H1 (cell line): ENCODE data around the gene MRPL39. TPM values are rescaled to one million over a fixed set of nuclear protein-coding genes. Genes with fewer than 3 reads are reported as not detected.

Source experiments
- CTCF ChIA-PET: fragments of 300-600 bp; sonication (Branson Sonifier 250); formaldehyde crosslinking; loops from one replicate; lab custom pipeline; 2021; ENCODE audit not compliant: partially characterized antibody; lab: Charles Lee
- POLR2A ChIA-PET: fragments of 300-600 bp; sonication (Branson Sonifier 250); formaldehyde crosslinking; loops from one replicate; lab custom pipeline; 2021; ENCODE audit warnings: inconsistent platforms; ENCODE audit not compliant: partially characterized antibody; lab: Charles Lee
- DNase-seq, 2 experiments: peaks; one replicate each; pipeline versions ENCODE4 v3.0.0 to v3.0.0-alpha.2; 2010 to 2022; ENCODE audit warnings: low spot score in 2 of 2, low read depth in 1 of 2, mixed read lengths in 1 of 2
- FAIRE-seq: peaks from 2 replicates; lab custom pipeline; 2011; peaks lifted over from hg19 to GRCh38; lab: Jason Lieb, UNC
- H2AFZ ChIP-seq: 2 replicates; pipeline ENCODE4 v1.8.1; 2012; ENCODE audit warnings: low read length, inconsistent platforms
- H2AK5ac ChIP-seq: 2 replicates; pipeline ENCODE4 v1.6.1; 2013; ENCODE audit warnings: low read depth, low read length
- H2BK120ac ChIP-seq: replicated peaks from 2 replicates; pipeline ENCODE3; 2013; ENCODE audit warnings: low read depth, low read length, inconsistent platforms
- H2BK12ac ChIP-seq: 2 replicates; pipeline ENCODE4 v1.6.1; 2013; ENCODE audit warnings: low read depth, low read length
- H2BK15ac ChIP-seq: 2 replicates; pipeline ENCODE4 v1.6.1; 2013; ENCODE audit warnings: low read length
- H2BK20ac ChIP-seq: 2 replicates; pipeline ENCODE4 v1.6.1; 2013; ENCODE audit warnings: low read length
- H2BK5ac ChIP-seq: 2 replicates; pipeline ENCODE4 v1.6.1; 2013; ENCODE audit warnings: low read depth, low read length
- H3K14ac ChIP-seq: 2 replicates; pipeline ENCODE4 v1.6.1; 2013; ENCODE audit warnings: inconsistent platforms; ENCODE audit not compliant: insufficient read length
- H3K18ac ChIP-seq: 2 replicates; pipeline ENCODE4 v1.6.1; 2013; ENCODE audit warnings: low read length; ENCODE audit errors: extremely low read depth
- H3K23ac ChIP-seq: 2 replicates; pipeline ENCODE4 v1.6.1; 2013; ENCODE audit warnings: inconsistent platforms; ENCODE audit not compliant: insufficient read length
- H3K23me2 ChIP-seq: 2 replicates; pipeline ENCODE4 v1.6.1; 2013; ENCODE audit warnings: low read depth, low read length
- H3K27ac ChIP-seq: 2 replicates; pipeline ENCODE4 v1.6.1; 2011; ENCODE audit warnings: low read depth, low read length, inconsistent platforms
- H3K27me3 ChIP-seq, 4 experiments: replicated peaks in 1 of 4; 1 replicate in 1 of 4; 2 replicates in 3 of 4; pipeline versions ENCODE4 v1.6.1 to v1.8.1; 2011 to 2013; ENCODE audit warnings: low read length in 3 of 4, mild to moderate bottlenecking in 3 of 4, inconsistent platforms in 2 of 4, mixed read lengths in 2 of 4, moderate library complexity in 1 of 4; ENCODE audit not compliant: control insufficient read depth in 3 of 4, insufficient read depth in 3 of 4; ENCODE audit errors: extremely low read depth in 1 of 4
- H3K36me3 ChIP-seq, 4 experiments: 2 replicates each; pipeline versions ENCODE4 v1.6.1 to v1.8.1; 2011 to 2013; ENCODE audit warnings: mild to moderate bottlenecking in 4 of 4, low read length in 3 of 4, moderate library complexity in 2 of 4, control low read depth in 1 of 4, inconsistent platforms in 1 of 4; ENCODE audit not compliant: insufficient read depth in 4 of 4, control insufficient read depth in 2 of 4
- H3K4ac ChIP-seq: replicated peaks from 2 replicates; pipeline ENCODE3; 2013; ENCODE audit warnings: low read length, low read depth, mixed read lengths, inconsistent platforms; ENCODE audit not compliant: insufficient read length
- H3K4me1 ChIP-seq, 4 experiments: replicated peaks in 1 of 4; 1 replicate in 1 of 4; 2 replicates in 3 of 4; pipeline versions ENCODE4 v1.6.1 to v1.8.1; 2011 to 2013; ENCODE audit warnings: low read length in 3 of 4, inconsistent platforms in 2 of 4, mixed read lengths in 1 of 4; ENCODE audit not compliant: insufficient read depth in 4 of 4, control insufficient read depth in 3 of 4
- H3K4me2 ChIP-seq, 2 experiments: 2 replicates each; pipeline versions ENCODE4 v1.6.1 to v1.8.1; 2011 to 2013; ENCODE audit warnings: low read depth in 2 of 2, low read length in 2 of 2, control low read depth in 1 of 2, inconsistent platforms in 1 of 2, mild to moderate bottlenecking in 1 of 2; ENCODE audit not compliant: insufficient read depth in 1 of 2
- H3K4me3 ChIP-seq, 4 experiments: fragments of 200-600, 300-600 bp in 1 of 4; sonication (generic), shearing (Covaris generic), sonication (Bioruptor Twin) in 1 of 4; 2 replicates each; pipeline versions ENCODE4 v1.5.1 to v1.8.1; 2011 to 2016; ENCODE audit warnings: low read length in 4 of 4, low read depth in 3 of 4, control low read depth in 2 of 4, inconsistent platforms in 2 of 4, mild to moderate bottlenecking in 2 of 4, mixed read lengths in 1 of 4, moderate library complexity in 1 of 4; ENCODE audit not compliant: insufficient read depth in 2 of 4; ENCODE audit errors: extremely low read depth in 1 of 4
- H3K56ac ChIP-seq: replicated peaks from 2 replicates; pipeline ENCODE3; 2013; ENCODE audit warnings: low read depth, mild to moderate bottlenecking, mixed read lengths, low read length, inconsistent platforms; ENCODE audit not compliant: insufficient read length
- H3K79me1 ChIP-seq: 2 replicates; pipeline ENCODE4 v1.6.1; 2013; ENCODE audit warnings: low read depth, low read length, control low read depth
- H3K79me2 ChIP-seq, 2 experiments: 2 replicates each; pipeline versions ENCODE4 v1.6.1 to v1.8.1; 2012 to 2013; ENCODE audit warnings: low read length in 2 of 2, mild to moderate bottlenecking in 2 of 2, inconsistent platforms in 1 of 2; ENCODE audit not compliant: insufficient read depth in 2 of 2, control insufficient read depth in 1 of 2
- H3K9ac ChIP-seq, 4 experiments: replicated peaks in 1 of 4; 1 replicate in 1 of 4; 2 replicates in 3 of 4; pipeline versions ENCODE4 v1.6.1 to v1.8.1; 2011 to 2013; ENCODE audit warnings: low read depth in 3 of 4, low read length in 3 of 4, control low read depth in 2 of 4, mild to moderate bottlenecking in 2 of 4, moderate library complexity in 2 of 4, inconsistent platforms in 1 of 4; ENCODE audit errors: extremely low read depth in 1 of 4
- H3K9me3 ChIP-seq, 2 experiments: 2 replicates each; pipeline versions ENCODE4 v1.6.1 to v1.8.1; 2012 to 2013; ENCODE audit warnings: mild to moderate bottlenecking in 2 of 2, moderate library complexity in 2 of 2, control low read depth in 1 of 2, inconsistent platforms in 1 of 2, low read depth in 1 of 2, low read length in 1 of 2, mixed read lengths in 1 of 2; ENCODE audit not compliant: insufficient read depth in 2 of 2
- H4K20me1 ChIP-seq, 2 experiments: replicated peaks in 1 of 2; 2 replicates each; pipeline versions ENCODE3 to v1.8.1; 2011 to 2013; ENCODE audit warnings: inconsistent platforms in 2 of 2, low read length in 2 of 2, mild to moderate bottlenecking in 1 of 2; ENCODE audit not compliant: insufficient read depth in 2 of 2, control insufficient read depth in 1 of 2
- H4K5ac ChIP-seq: 2 replicates; pipeline ENCODE4 v1.6.1; 2013; ENCODE audit warnings: low read length, low read depth, mixed read lengths, inconsistent platforms; ENCODE audit not compliant: insufficient read length
- H4K8ac ChIP-seq: 2 replicates; pipeline ENCODE4 v1.8.0; 2013; ENCODE audit warnings: mild to moderate bottlenecking, moderate library complexity, low read length, inconsistent platforms; ENCODE audit not compliant: insufficient read depth; ENCODE audit errors: extremely low read depth
- H4K91ac ChIP-seq: replicated peaks from 2 replicates; pipeline ENCODE3; 2013; ENCODE audit warnings: low read length, mixed read lengths, inconsistent platforms; ENCODE audit not compliant: insufficient read length
- ASH2L ChIP-seq: fragments of 200-600, 300-600 bp; sonication (generic); IDR thresholded peaks from one replicate; pipeline ENCODE4 v1.7.1; 2017; ENCODE audit warnings: low read length
- BCL11A ChIP-seq, 2 experiments: IDR thresholded peaks; one replicate each; pipeline ENCODE4 v1.6.1; 2011; ENCODE audit warnings: low read depth in 2 of 2, low read length in 2 of 2, mild to moderate bottlenecking in 2 of 2
- CBX8 ChIP-seq: fragments of 300-800, 300-1000 bp; sonication (generic); IDR thresholded peaks from 2 replicates; pipeline ENCODE4 v1.7.1; 2016; ENCODE audit warnings: low read depth, low read length, borderline replicate concordance
- CEBPB ChIP-seq: IDR thresholded peaks from 2 replicates; pipeline ENCODE4 v1.6.1; 2012; ENCODE audit warnings: low read depth, low read length
- CHD2 ChIP-seq: IDR thresholded peaks from 2 replicates; pipeline ENCODE4 v1.6.1; 2012; ENCODE audit warnings: low read length, improper control_type of control experiment
- EGR1 ChIP-seq: IDR thresholded peaks from 2 replicates; pipeline ENCODE4 v1.6.1; 2011; ENCODE audit warnings: low read depth, low read length, borderline replicate concordance
- GABPA ChIP-seq: IDR thresholded peaks from 2 replicates; pipeline ENCODE4 v1.6.1; 2011; ENCODE audit warnings: mild to moderate bottlenecking, low read length, moderate library complexity, borderline replicate concordance; ENCODE audit not compliant: insufficient read depth
- JUND ChIP-seq: IDR thresholded peaks from 2 replicates; pipeline ENCODE4 v1.6.1; 2011; ENCODE audit warnings: mild to moderate bottlenecking, improper control_type of control experiment, low read length
- NRF1 ChIP-seq: IDR thresholded peaks from 2 replicates; pipeline ENCODE4 v1.6.1; 2011; ENCODE audit warnings: mild to moderate bottlenecking, low read depth, low read length, improper control_type of control experiment
- RFX5 ChIP-seq: IDR thresholded peaks from 2 replicates; pipeline ENCODE4 v1.6.1; 2011; ENCODE audit warnings: low read depth, low read length, improper control_type of control experiment, borderline replicate concordance
- RNF2 ChIP-seq: fragments of 200-900, 300-1000 bp; sonication (generic); IDR thresholded peaks from 2 replicates; pipeline ENCODE4 v1.7.1; 2016; ENCODE audit warnings: borderline replicate concordance, low read depth, mild to moderate bottlenecking, antibody characterized with exemption, low read length; ENCODE audit not compliant: poor library complexity, severe bottlenecking; ENCODE audit errors: missing control alignments
- RXRA ChIP-seq: IDR thresholded peaks from 2 replicates; pipeline ENCODE4 v1.6.1; 2011; ENCODE audit warnings: low read depth, mild to moderate bottlenecking, low read length, moderate library complexity; ENCODE audit not compliant: insufficient read depth
- SP1 ChIP-seq: IDR thresholded peaks from 2 replicates; pipeline ENCODE4 v1.6.1; 2011; ENCODE audit warnings: low read depth, low read length
- WGBS, 2 experiments: shearing (Covaris generic) in 1 of 2; methylation state at CpG; one replicate each; pipeline versions ENCODE4 v1.1.6 to v1.1.7; 2013 to 2015; ENCODE audit warnings: low lambda C conversion rate in 2 of 2, mixed read lengths in 2 of 2, inconsistent platforms in 1 of 2, low coverage in 1 of 2, missing lambda C conversion rate in 1 of 2; ENCODE audit not compliant: insufficient replicate concordance in 2 of 2, insufficient coverage in 1 of 2, insufficient read length in 1 of 2; ENCODE audit errors: extremely low coverage in 1 of 2, missing lambda C conversion rate in 1 of 2; 5-methylcytosine and 5-hydroxymethylcytosine counted together
- polyA plus RNA-seq, 7 experiments: library from polyadenylated mRNA; depleted of rRNA in 3 of 7; stranded (reverse) in 5 of 7; unstranded in 2 of 7; fragments of >200 nt in 5 of 7; fragments of 200-250 nt in 2 of 7; gene quantifications; 1 replicate in 5 of 7; 2 replicates in 1 of 7; 4 replicates in 1 of 7; pipeline versions ENCODE4 v1.2.1 to v1.2.3, GENCODE V29; 2011 to 2013; ENCODE audit warnings: missing spikeins in 2 of 7, mixed read lengths in 2 of 7
- total RNA-seq: library from RNA; stranded (reverse); fragmentation: NEBNext Ultra II Directional; extraction: Animal tissue kit (Norgen Biotek cat#: 25700); gene quantifications from 2 replicates; pipeline ENCODE4 v1.2.1, GENCODE V29; 2021
- TF ChIP-seq, protein P1 (sequence below): IDR thresholded peaks from 2 replicates; pipeline ENCODE4 v1.6.1; 2012; ENCODE audit warnings: inconsistent platforms

The MRPL39 gene
- total and polyA plus RNA-seq, 2 of the 8 experiments (the other 6 are each of a cell fraction or from before 2014, with no cell fraction given) = 20.3 to 43.2 TPM

DNA sequence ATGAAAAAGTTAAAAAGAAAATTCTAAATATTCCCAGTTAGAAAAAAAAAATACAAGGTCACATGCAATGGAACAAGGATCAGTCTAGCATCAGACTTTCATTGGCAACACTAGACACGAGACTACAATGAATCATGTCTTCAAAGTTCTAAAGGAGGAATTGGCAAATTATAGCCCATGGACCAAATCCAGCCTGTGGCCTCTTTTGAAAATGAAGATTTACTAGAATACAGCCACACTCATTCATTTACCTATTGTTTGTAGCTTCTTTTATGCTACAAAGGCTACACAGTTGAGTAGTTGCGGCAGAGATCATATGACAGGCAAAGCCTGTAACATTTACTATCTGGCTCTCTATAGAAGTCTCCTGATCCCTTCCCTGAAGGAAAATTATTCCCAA, 71.4 kb downstream of the MRPL39 start:
- Histone ChIP-seq H3K4ac (no peak overlapping the region), H3K23me2 (no peaks in the 10 kb centered on the region), H3K4me2 (no peak overlapping the region), H3K4me3 (no peak overlapping the region; a peak in 1 of 8 replicates), H3K4me1 (peaks cover 0 to 2% (median 0%) of the 10 kb centered on the region in 4 experiments; a peak in 1 of 7 replicates), H3K9me3 (no peaks in the 10 kb centered on the region), H3K23ac (no peak overlapping the region), H4K91ac (no peak overlapping the region), H2BK120ac (no peak overlapping the region), H4K20me1 (no peaks in the 10 kb centered on the region), H3K14ac (no peak overlapping the region), H2BK15ac (no peak overlapping the region), H3K79me1 (no peaks in the 10 kb centered on the region), H3K56ac (no peak overlapping the region), H3K27me3 (no peaks in the 10 kb centered on the region), H2BK20ac (no peak overlapping the region), H2BK5ac (no peak overlapping the region), H2BK12ac (no peak overlapping the region), H3K79me2 (no peaks in the 10 kb centered on the region), H2AK5ac (no peak overlapping the region), H3K27ac (no peak overlapping the region), H4K8ac (no peak overlapping the region), H3K9ac (no peak overlapping the region), H3K18ac (no peak overlapping the region), H2AFZ (no peak overlapping the region), H3K36me3 (no peaks in the 10 kb centered on the region), H4K5ac (no peak overlapping the region)
- DNase-seq = no peak
- FAIRE-seq = no peak
- ChIA-PET CTCF (interaction anchor here (1.4 kb wide), 1 partner anchor 28 kb away, joined by 3 read pairs; no protein-coding TSS in a partner anchor), POLR2A (interaction anchor here (0.7 kb wide), 1 partner anchor 23 kb away, joined by 3 read pairs; no protein-coding TSS in a partner anchor)
- 85% methylated on average over 2 of the region's 2 CpGs; no CpG with 5 or more reads in 1 of the 2 experiments for WGBS, 2 experiments
- TF ChIP-seq, protein P1, sequence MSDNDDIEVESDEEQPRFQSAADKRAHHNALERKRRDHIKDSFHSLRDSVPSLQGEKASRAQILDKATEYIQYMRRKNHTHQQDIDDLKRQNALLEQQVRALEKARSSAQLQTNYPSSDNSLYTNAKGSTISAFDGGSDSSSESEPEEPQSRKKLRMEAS = no peak
- TF ChIP-seq RXRA = no peak
- TF ChIP-seq BCL11A (IDR thresholded peaks at IDR 0.05; ENCODE audit: low read depth in 2 of 2, low read length in 2 of 2) = no peak
- TF ChIP-seq CHD2 = no peak
- no peak for TF ChIP-seq NRF1
- TF ChIP-seq EGR1 = no peak
- no peak for TF ChIP-seq JUND
- no peak for TF ChIP-seq ASH2L
- no peak for TF ChIP-seq CEBPB
- no peak for TF ChIP-seq CBX8
- no peak for TF ChIP-seq SP1
- TF ChIP-seq RNF2 = no peak
- TF ChIP-seq RFX5 = no peak
- TF ChIP-seq GABPA = no peak
